Panc1 (cell line): Measurements from ENCODE around the gene LRRC27. TPM values are rescaled to one million over a fixed set of nuclear protein-coding genes. Genes with fewer than 3 reads are reported as not detected.
A peak's percentile ranks its signal among the peaks of the same experiment; 100 is the strongest.

ENCODE experiments used
- ATAC-seq: fragments of 200-7000 bp; cut with Tn5 transposase; 2 replicates; pipeline ENCODE4 v1.9.1; 2020; ENCODE audit warnings: mild to moderate bottlenecking, moderate library complexity
- BruUV-seq: library from RNA; stranded (reverse); fragments of 400-500 nt; replicated peaks from 2 replicates; lab custom pipeline; 2021; lab: Mats Ljungman, UMichigan
- CTCF ChIA-PET: fragments of 300-600 bp; sonication (Branson Sonifier 250); formaldehyde crosslinking; loops from one replicate; lab custom pipeline; 2022; ENCODE audit warnings: antibody characterized with exemption; lab: Charles Lee
- POLR2A ChIA-PET: fragments of 300-600 bp; sonication (Branson Sonifier 250); formaldehyde crosslinking; loops from one replicate; lab custom pipeline; 2022; ENCODE audit warnings: antibody characterized with exemption; lab: Charles Lee
- DNase-seq: peaks from one replicate; pipeline ENCODE4 v3.0.0-alpha.2; 2010; ENCODE audit warnings: low read depth, low spot score
- H3K27ac ChIP-seq: 2 replicates; pipeline ENCODE4 v1.5.1; 2011; ENCODE audit warnings: mild to moderate bottlenecking, low read length, inconsistent platforms
- H3K27me3 ChIP-seq: fragments of 200-500 bp; sonication (Bioruptor generic); 2 replicates; pipeline ENCODE4 v1.6.0; 2014; ENCODE audit warnings: low read length, inconsistent platforms; ENCODE audit not compliant: control insufficient read depth, insufficient read depth
- H3K36me3 ChIP-seq: fragments of 200-500 bp; sonication (Bioruptor generic); 2 replicates; pipeline ENCODE4 v1.5.1; 2014; ENCODE audit warnings: inconsistent platforms, mild to moderate bottlenecking, low read length, moderate library complexity; ENCODE audit not compliant: control insufficient read depth, insufficient read depth
- H3K4me1 ChIP-seq: 2 replicates; pipeline ENCODE4 v1.5.1; 2011; ENCODE audit warnings: inconsistent platforms, mild to moderate bottlenecking, low read length, moderate library complexity; ENCODE audit not compliant: control insufficient read depth, insufficient read depth
- H3K4me3 ChIP-seq, 2 experiments: 2 replicates each; pipeline ENCODE4 v1.5.1; 2011 to 2012; ENCODE audit warnings: low read depth in 2 of 2, low read length in 2 of 2, mild to moderate bottlenecking in 2 of 2, inconsistent platforms in 1 of 2, moderate library complexity in 1 of 2
- H3K9me3 ChIP-seq: fragments of 200-500 bp; sonication (Bioruptor generic); 2 replicates; pipeline ENCODE4 v1.5.1; 2014; ENCODE audit warnings: low read depth, mild to moderate bottlenecking, inconsistent platforms, low read length, moderate library complexity; ENCODE audit not compliant: control insufficient read depth, insufficient read depth
- CTCF ChIP-seq: fragments of 450-650 bp; IDR thresholded peaks from 2 replicates; pipeline ENCODE4 v1.5.1; 2017; ENCODE audit warnings: mild to moderate bottlenecking
- POLR2AphosphoS5 ChIP-seq: IDR thresholded peaks from 2 replicates; pipeline ENCODE4 v1.6.1; 2012; ENCODE audit warnings: mild to moderate bottlenecking, low read depth, low read length, moderate library complexity
- REST ChIP-seq, 2 experiments: IDR thresholded peaks; 2 replicates each; pipeline ENCODE4 v1.6.1; 2011 to 2012; ENCODE audit warnings: low read depth in 2 of 2, control low read depth in 1 of 2, low read length in 1 of 2, mild to moderate bottlenecking in 1 of 2, moderate library complexity in 1 of 2; ENCODE audit not compliant: insufficient read depth in 1 of 2
- SIN3A ChIP-seq: IDR thresholded peaks from 2 replicates; pipeline ENCODE4 v1.6.1; 2012; ENCODE audit warnings: low read depth, mild to moderate bottlenecking, low read length, moderate library complexity, borderline replicate concordance; ENCODE audit not compliant: insufficient read depth
- TCF7L2 ChIP-seq: IDR thresholded peaks from 2 replicates; pipeline ENCODE4 v1.6.1; 2011; ENCODE audit warnings: mild to moderate bottlenecking, low read depth, low read length, inconsistent platforms
- in situ Hi-C: cut with HindIII; loops from 2 replicates; pipeline ENCODE4 v1.10.0; 2016; ENCODE audit warnings: low sequenced_read_pairs, low pct_unique_long_range_greater_than_20kb
- intact Hi-C: fragments of 100-400 bp; cut with micrococcal nuclease; formaldehyde crosslinking; loops from one replicate; pipeline ENCODE4 v1.10.0; 2022; ENCODE audit not compliant: unreplicated experiment
- total RNA-seq: library from RNA; stranded (reverse); gene quantifications from one replicate; pipeline ENCODE4 v1.2.1, GENCODE V29; 2021; ENCODE audit not compliant: unreplicated experiment

Gene LRRC27
- total RNA-seq, 1 experiment from 2014 or later: 15.7 TPM

GRCh38 chr10:132420469-132420980 lies 88.5 kb downstream of the LRRC27 start:
- TF ChIP-seq POLR2AphosphoS5: no peak; the same call in 1 of the 2 replicates
- TF ChIP-seq SIN3A: no peak
- TF ChIP-seq REST (IDR thresholded peaks at IDR 0.05; ENCODE audit: insufficient read depth in 1 of 2, low read depth in 2 of 2, low read length in 1 of 2): no peak
- TF ChIP-seq CTCF: no peak
- TF ChIP-seq TCF7L2: no peak
- in situ Hi-C loops: no loop called here
- BruUV-seq: no TSS peak
- no peaks in the 10 kb centered on the region for H3K9me3 ChIP-seq
- no peaks in the 10 kb centered on the region for H3K36me3 ChIP-seq
- no peak for DNase-seq
- ATAC-seq: peak; percentile 53
- POLR2A ChIA-PET: interaction anchor here (0.6 kb wide), 1 partner anchor 106 kb away, joined by 3 read pairs; no protein-coding TSS in a partner anchor
- CTCF ChIA-PET: interaction anchor here (0.7 kb wide), 1 partner anchor 26 kb away, joined by 4 read pairs; no protein-coding TSS in a partner anchor
- intact Hi-C loops: no loop called here
- no peak overlapping the region for H3K4me3 ChIP-seq
- H3K27me3 ChIP-seq: no peaks in the 10 kb centered on the region
- peak overlapping the region; percentile 94 for H3K27ac ChIP-seq
- peaks cover 58% of the 10 kb centered on the region for H3K4me1 ChIP-seq

DNA sequence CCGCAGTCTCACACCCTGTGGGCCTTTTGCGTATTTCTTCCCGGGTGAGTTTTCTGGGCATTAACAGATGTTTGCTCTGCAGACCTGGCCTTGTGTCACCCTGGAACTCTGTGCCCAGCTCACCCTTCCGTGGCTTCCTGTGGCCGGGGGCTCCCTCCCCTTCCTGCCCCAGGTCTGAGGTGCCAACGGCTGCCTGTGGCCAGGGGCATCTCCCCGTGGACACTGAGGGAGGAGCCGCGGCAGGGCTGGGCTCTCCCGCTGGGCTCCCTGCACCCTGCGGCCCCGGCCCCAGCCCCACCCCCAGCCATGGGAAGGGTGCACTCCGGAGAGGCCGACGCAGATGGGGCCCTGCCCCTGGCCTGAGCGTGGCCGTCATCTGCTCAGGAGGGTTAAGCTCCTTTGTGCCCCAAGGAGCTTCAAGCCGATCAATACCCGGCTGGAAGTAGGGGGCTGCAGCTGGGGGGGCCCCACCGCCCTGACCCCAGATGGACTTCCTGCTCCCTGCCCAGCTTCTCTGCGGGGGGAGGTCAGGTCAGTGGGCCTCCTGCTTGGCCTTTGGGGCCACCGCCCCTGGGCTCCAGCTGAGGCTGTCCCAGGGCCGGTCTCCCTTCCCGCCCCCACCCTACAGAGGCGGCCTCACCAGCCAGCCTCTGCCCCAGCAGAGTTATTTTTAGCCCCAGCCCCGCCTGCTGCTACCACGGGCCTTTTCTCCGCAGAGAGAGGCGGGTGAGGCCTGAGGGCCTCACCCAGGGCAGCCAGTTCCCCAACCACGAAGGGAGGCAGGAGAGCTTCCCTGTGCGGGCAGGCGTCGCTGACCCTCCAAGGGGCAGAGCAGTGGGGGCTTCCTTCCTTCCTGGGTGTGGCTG lies 89.2 kb downstream of the LRRC27 start:
- Histone ChIP-seq H3K36me3 (no peaks in the 10 kb centered on the region), H3K9me3 (no peaks in the 10 kb centered on the region), H3K4me1 (peaks cover 58% of the 10 kb centered on the region), H3K27me3 (no peaks in the 10 kb centered on the region), H3K27ac (peak overlapping the region; percentile 94), H3K4me3 (peak overlapping the region in 1 of 2 experiments; percentile 5; a peak in 1 of 4 replicates)
- ATAC-seq (peak; percentile 70), DNase-seq (no peak)
- in situ Hi-C loops: no loop called here
- BruUV-seq: no TSS peak
- CTCF ChIA-PET: interaction anchor here (0.5 to 0.7 kb wide), 3 partner anchors 22 to 240 kb away, joined by 3 to 9 read pairs (median 3); no protein-coding TSS in a partner anchor
- intact Hi-C loops: no loop called here
- no peak for TF ChIP-seq TCF7L2
- TF ChIP-seq SIN3A: no peak
- no peak; the same call in 1 of the 2 replicates for TF ChIP-seq POLR2AphosphoS5
- no peak for TF ChIP-seq CTCF
- no peak for TF ChIP-seq REST (IDR thresholded peaks at IDR 0.05; ENCODE audit: insufficient read depth in 1 of 2, low read depth in 2 of 2, low read length in 1 of 2)
- POLR2A ChIA-PET: interaction anchor here (0.6 kb wide), 1 partner anchor 25 kb away, joined by 4 read pairs; no protein-coding TSS in a partner anchor
